Stimulated activated CD4-positive, alpha-beta T cell treated with anti-CD3 and anti-CD28 coated beads, TNF-alpha, amount 100 ng/mL, for 24 hours (primary cell): ENCODE measurements around the gene ADCY2.

Source experiments
- DNase-seq, 3 experiments: peaks; one replicate each; pipeline ENCODE4 v3.0.0-alpha.2; 2020; ENCODE audit warnings: low read depth in 3 of 3

Gene ADCY2

GRCh38 chr5:7437836-7438235 lies 41.9 kb downstream of the ADCY2 start:
- DNase-seq = no peak

- no peak for DNase-seq
Measured at GRCh38 chr5:7445068-7445467, 49.1 kb downstream of the ADCY2 start.

- no peak for DNase-seq
Measured at GRCh38 chr5:7445831-7446230, 49.9 kb downstream of the ADCY2 start.

GRCh38 chr5:7446913-7447312 lies 51.0 kb downstream of the ADCY2 start:
- no peak for DNase-seq

DNA sequence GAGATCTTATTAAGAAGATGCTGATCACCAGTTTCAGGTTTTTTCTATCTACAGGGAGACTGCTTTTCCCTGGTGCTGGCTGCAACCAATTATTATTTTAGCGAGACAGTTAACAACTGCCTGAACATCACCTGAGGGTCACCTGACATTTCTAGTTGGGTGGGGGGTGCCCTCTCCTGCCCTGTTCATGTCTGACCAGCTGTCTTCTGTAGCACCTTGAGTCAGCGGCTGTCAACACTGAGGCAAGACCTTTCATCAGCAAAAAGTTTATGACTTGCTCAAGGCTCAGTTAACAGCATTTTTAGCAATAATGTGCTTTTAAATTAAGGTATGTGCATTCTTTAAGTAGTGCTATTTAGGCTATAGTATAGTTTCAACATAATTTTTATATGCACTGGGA lies 58.0 kb downstream of the ADCY2 start:
- no peak for DNase-seq

DNA sequence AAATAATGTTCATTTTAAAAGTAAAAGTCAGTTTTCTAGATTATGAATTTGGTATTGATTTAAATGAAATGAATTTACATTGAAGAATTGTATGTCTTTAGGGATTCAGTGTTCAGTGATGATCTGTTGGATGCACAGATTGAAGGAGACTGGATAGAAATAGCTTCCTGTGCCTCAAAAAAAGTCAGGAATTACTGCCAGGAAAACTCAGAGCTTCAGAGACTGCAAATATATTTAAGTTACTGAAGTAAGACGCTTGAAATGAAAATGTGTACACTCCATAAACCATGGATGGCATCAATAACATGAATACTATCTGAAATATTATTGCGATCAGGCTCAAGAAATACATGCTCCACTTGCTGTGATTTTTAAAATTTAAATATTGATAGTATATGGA lies 60.3 kb downstream of the ADCY2 start:
- no peak for DNase-seq

DNA sequence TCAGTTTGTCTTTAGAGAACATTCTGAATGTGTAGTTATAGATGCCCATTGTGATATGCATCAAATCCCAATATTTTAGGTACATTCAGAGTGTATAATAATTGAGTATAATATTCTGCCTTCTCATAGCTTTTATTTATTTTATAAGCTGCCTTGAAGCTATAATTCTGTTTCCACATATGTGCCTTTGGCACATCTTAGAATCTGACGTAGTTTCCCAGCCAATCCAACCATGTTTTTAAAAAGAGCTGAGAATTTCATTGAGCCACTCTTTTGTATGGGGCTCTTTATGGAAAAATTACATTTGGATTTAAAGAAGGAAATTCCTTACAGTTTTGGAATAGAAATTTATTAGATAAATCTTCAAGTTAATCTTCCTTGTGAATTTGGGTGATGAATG lies 65.4 kb downstream of the ADCY2 start:
- no peak for DNase-seq

- DNase-seq = no peak
Measured at GRCh38 chr5:7462758-7463157, 66.8 kb downstream of the ADCY2 start.

DNA sequence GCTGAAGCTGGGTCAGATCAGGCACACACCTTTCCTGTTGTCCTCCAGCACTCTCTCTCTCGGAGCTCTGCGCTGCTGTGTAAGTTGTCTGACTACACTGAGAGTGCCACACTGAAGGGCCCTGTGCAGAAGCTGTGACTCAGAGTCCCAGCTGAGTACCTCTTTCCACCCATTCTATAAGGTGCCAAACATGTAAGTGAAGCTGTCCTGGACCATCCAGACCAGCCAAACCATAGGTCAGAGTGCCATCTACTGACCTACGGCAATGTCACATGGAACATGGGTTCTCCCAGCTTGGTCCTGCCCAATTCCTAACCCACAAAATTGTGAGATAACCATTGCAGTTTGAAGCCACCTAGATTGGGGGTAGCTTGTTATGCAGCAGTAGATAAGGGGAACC lies 68.2 kb downstream of the ADCY2 start:
- no peak for DNase-seq

DNA sequence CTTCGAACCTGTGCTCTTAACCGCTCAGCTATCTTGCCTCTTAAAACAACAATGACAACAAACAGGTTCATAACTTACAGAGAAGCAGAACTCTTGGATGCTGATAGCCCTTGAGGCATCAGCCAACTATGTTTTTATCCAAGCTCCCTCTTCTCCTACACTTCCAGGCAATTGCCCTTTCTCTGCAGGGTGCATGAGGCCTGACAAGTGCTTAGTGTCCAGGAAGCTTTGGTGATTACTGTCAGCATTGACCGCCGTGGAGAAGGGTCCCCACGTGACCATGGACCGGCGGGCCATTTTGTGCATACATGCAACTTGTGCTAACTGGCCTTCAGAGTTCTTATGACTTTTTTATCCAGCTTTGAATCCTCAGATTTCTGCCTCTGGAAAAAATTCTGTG lies 71.2 kb downstream of the ADCY2 start:
- DNase-seq = no peak

GRCh38 chr5:7468742-7469141 lies 72.8 kb downstream of the ADCY2 start:
- DNase-seq = no peak

DNA sequence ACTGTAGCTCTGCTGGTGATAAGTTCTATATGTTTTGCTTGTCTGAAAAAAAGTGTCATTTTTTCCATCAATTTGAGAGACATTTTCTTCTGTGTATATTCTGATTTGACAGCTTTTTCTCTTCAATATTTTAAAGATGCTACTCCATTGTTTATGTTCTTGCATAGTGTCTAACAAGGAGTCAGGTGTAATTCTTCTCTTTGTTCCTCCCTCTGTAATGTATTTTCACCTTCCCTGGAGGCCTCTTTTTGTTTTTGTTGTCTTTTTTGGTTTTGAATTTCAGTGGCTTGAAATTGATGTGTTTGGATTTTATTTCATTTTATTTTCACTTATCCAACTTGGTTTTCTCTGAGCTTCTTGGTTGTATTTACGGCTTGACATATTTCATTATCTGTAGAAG lies 75.8 kb downstream of the ADCY2 start:
- no peak for DNase-seq

DNA sequence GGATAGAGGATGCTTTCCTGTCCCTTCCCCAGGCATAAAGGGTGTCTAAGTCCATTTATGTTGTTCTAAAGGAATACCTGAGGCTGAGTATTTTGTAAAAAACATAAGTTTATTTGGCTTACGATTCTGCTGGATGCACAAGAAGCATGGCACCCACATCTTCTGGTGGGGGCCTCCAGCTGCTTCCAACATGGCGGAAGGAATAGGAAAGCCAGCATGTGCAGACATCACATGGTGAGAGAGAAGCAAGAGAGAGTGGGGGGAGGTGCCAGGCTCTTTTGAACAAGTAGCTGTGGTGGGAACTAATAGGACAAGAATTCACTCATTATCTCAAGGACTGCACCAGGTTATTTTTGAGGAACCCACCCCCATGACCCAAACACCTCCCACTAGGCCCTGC lies 77.2 kb downstream of the ADCY2 start:
- DNase-seq = no peak

GRCh38 chr5:7473668-7474215 lies 77.8 kb downstream of the ADCY2 start:
- no peak for DNase-seq

DNA sequence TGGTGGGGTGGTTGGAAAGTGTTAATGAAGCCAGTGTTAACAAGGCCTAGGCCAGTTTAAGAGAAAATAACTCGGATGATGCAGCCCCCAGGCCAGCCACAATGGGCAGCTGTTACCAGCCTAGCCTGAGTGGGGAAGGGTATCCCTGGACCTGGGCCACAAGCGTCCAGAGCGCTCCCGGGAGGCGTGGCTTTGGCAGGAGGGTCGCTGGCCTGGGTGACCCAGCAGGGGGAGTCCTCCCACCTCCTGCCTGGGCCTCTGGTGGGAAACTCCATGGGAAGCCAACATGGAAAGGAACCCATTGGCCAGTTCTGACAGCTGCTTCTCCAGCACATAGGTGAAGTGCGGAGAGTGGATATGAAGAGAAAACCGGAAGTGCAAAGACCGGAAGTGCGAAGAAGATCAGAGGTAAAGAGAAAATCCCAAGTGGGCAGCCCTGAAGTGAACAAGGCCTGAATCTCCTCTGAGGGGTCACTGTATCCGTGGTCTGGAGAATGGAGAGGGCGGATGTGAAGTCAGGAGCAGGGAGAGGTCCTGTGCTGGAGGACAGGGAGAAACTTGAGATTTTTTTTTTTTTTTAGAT lies 79.0 kb downstream of the ADCY2 start:
- no peak for DNase-seq

DNA sequence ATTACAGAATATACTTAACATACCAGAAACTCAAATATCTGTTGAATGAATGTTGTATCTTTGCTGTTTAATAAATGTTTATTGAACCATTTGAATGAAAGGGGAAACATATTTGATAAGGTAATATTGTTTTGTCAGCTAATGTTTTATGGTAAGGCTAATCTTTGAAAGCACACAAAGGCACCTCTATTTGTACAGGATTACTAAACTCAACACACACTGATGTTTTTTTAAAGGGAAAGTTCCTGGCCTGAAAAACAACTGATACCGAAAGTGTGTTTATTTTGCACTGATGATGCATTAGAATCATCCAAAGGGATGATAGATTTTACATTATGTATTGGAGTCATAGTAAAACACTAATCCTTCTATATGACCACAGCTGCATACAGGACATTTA lies 82.5 kb downstream of the ADCY2 start:
- DNase-seq = no peak

DNA sequence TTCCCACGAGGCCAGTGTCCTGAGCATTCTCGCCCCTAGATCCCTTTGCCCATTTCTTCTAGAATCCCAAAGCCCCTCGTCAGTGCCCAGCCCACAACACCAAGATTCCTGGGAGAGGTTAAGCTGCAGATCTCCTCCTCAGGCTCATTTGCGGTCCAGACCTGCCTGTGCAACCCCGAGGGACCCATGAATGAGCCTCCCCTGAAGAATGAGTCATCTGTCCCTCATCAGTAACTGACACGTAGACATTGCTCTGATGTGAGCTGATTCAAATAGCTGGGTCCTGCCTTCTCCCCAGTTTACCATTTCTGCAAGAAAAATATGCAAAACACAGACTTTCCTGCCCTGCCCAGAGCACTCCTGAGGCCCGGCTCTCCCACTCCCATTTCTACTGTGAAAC lies 92.8 kb downstream of the ADCY2 start:
- no peak for DNase-seq

DNA sequence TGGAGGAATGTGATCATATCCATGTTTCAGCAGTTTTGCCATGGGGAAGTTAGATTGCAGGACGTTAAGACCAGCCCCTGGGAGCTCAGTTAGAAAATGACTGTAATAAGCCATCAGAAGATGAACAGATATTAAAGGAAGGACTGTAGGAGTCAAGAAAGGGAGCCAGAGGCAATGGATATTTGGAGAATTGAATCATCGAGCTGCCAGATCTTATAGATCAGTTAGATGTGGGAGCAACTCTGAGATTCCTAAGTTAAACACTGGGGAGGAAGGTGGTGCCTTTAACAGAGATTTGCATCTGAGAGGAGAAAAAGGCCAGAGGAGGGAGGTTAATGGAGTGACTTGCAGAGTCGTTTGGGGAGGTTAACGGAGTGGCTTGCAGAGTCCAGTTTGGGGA lies 96.4 kb downstream of the ADCY2 start:
- no peak for DNase-seq

- DNase-seq = no peak
Measured at GRCh38 chr5:7493081-7493480, 97.1 kb downstream of the ADCY2 start.

DNA sequence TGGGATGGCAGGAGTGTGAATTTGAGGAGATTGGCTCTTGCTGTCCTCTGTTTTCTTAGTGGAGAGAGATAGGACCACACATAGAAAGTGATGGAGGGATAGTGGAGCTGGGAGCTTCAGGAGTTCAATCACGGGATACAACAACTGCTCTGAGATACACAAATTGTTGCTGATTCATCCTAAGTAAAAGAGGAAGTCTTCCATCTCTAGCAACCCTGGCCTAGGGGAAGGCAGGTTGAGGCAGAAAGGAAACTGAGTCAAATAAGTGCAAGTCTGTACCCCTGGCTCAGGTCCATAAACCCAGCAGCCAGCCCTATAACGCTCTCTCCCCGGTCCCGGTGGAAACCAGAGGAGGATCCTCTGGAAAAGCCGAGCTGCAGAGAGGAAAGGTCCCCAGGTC lies 97.7 kb downstream of the ADCY2 start:
- no peak for DNase-seq

- no peak for DNase-seq
Measured at GRCh38 chr5:7494481-7495130, 98.7 kb downstream of the ADCY2 start.

DNA sequence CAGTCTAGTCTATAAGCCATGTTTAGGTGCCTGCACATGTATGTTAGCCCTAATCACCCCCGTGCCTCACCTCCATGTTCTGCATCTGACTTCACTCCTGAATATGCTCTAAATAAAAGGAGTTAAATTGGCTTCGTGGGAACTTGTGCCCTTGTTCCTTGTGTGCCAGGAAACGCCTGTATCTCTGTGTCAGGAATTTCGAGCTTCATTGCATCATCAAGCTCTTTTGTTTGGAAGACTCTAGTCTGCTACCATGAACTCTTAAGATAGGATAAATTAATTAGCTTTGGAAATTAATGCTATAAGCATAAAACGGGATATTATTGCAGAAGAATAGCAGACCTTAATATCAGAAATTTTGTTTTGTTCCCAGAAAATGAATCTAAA lies 99.2 kb downstream of the ADCY2 start:
- no peak for DNase-seq

DNA sequence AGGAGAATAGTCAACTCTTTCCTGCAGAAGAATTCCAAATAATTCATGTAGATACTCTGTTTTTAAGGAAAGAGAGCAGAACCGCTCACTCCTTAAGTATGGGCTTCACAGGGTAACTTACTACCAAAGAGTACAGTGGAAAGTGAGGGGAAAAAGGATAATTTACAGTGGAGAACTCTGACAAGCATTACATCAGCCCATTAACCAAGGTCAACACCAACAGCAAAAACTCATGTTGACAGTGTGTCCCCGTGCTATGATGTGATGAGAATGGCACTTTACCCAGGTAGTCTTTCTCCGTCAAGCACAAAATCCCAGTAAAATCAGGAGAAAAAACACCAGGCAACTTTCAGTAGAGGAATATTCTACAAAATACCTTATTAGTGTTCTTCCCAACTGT lies 104.3 kb downstream of the ADCY2 start:
- DNase-seq = no peak

- DNase-seq = no peak
Measured at GRCh38 chr5:7501061-7501460, 105.1 kb downstream of the ADCY2 start.
